Peyer's patch (tissue), 4 donors: Measurements from ENCODE around the gene SLC25A48. TPM values are rescaled to one million over a fixed set of nuclear protein-coding genes. Genes with fewer than 3 reads are reported as not detected.
"Not testable (repeated sequence)": the region's sequence is repeated elsewhere in the genome, so short reads cannot be mapped to it uniquely, and the experiment has no call there.

Experiments
- DNase-seq, 3 donors: peaks; one replicate each; pipeline ENCODE4 v3.0.0-alpha.2; 2017 to 2019
- H3K27ac ChIP-seq, 4 donors: fragments of 200-600 bp; sonication (generic); one replicate each; pipeline ENCODE4 v1.5.1; 2016 to 2019
- H3K27me3 ChIP-seq, 2 donors: fragments of 200-600 bp; sonication (generic); one replicate each; pipeline ENCODE4 v1.5.1; 2019
- H3K36me3 ChIP-seq, 3 donors: fragments of 200-600 bp; sonication (generic); one replicate each; pipeline ENCODE4 v1.5.1; 2016 to 2019
- H3K4me1 ChIP-seq, 4 donors: fragments of 200-600 bp; sonication (generic); one replicate each; pipeline ENCODE4 v1.5.1; 2016 to 2019
- H3K4me3 ChIP-seq, 4 donors: fragments of 200-600 bp; sonication (generic); 1 replicate in 3 of 4; 2 replicates in 1 of 4; pipeline ENCODE4 v1.5.1; 2016 to 2019; ENCODE audit warnings: mild to moderate bottlenecking in 1 of 4
- H3K9me3 ChIP-seq, 4 donors: fragments of 200-600 bp; sonication (generic); one replicate each; pipeline ENCODE4 v1.5.1; 2016 to 2019; ENCODE audit warnings: mild to moderate bottlenecking in 1 of 4
- POLR2A ChIP-seq, 2 donors: fragments of 450-650 bp; IDR thresholded peaks; one replicate each; pipeline ENCODE4 v1.5.1; 2017; ENCODE audit warnings: antibody characterized with exemption in 2 of 2, mild to moderate bottlenecking in 2 of 2, moderate library complexity in 2 of 2
- total RNA-seq, 4 donors: library from RNA; depleted of rRNA; stranded (reverse); fragments of >200 nt; gene quantifications; one replicate each; pipeline ENCODE4 v1.1.0, GENCODE V29; 2016
- TF ChIP-seq, protein P1 (sequence below), 6 experiments: fragments of 450-650 bp in 4 of 6; fragments of 200-600 bp in 2 of 6; sonication (generic) in 1 of 6; IDR thresholded peaks; one replicate each; pipeline ENCODE4 v1.5.1; 2017 to 2019; ENCODE audit warnings: antibody characterized with exemption in 6 of 6, mild to moderate bottlenecking in 3 of 6, moderate library complexity in 1 of 6

The SLC25A48 gene
- total RNA-seq, 4 donors from 2014 or later = 8.3 to 11.6 (median 10.3) TPM

DNA sequence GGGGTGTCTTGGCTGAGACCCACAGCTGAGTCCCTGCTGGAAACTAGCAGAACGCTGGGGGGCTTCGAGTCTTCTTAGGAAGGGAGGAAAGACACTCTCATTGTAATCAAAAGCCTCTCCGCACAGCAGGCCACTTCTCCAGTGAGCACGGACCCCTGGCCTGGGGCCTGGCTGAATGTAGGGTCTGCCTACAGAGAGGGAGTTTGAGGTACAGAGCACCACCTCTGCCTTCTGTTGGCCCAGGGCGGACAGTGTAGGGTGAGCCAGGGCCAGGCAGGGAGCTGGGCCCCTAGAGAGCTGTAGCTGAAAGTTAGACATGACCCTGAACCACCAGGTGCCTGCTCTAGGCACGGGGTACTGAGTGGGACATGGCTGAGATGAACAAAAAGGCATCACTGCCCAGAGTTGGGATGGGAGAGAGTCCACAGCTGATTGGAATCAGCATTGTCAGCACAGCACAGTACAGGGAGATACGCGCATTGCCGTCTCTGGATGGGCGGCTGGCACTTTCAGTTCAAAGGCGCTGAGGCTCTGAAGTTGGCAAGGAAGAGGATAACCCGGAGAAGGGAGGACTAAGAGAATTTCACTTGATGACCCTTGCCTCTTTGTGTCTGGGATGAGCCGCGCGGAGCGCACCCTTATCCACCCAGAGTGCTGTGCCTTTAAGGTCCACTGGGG, 363 bp upstream of the SLC25A48 start:
- no peaks in the 10 kb centered on the region for H3K36me3 ChIP-seq
- H3K27me3 ChIP-seq = no peaks in the 10 kb centered on the region
- peak overlapping the region in 3 of 4 donors; percentile 20 to 66 (median 53) for H3K4me3 ChIP-seq
- TF ChIP-seq, protein P1, sequence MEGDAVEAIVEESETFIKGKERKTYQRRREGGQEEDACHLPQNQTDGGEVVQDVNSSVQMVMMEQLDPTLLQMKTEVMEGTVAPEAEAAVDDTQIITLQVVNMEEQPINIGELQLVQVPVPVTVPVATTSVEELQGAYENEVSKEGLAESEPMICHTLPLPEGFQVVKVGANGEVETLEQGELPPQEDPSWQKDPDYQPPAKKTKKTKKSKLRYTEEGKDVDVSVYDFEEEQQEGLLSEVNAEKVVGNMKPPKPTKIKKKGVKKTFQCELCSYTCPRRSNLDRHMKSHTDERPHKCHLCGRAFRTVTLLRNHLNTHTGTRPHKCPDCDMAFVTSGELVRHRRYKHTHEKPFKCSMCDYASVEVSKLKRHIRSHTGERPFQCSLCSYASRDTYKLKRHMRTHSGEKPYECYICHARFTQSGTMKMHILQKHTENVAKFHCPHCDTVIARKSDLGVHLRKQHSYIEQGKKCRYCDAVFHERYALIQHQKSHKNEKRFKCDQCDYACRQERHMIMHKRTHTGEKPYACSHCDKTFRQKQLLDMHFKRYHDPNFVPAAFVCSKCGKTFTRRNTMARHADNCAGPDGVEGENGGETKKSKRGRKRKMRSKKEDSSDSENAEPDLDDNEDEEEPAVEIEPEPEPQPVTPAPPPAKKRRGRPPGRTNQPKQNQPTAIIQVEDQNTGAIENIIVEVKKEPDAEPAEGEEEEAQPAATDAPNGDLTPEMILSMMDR (IDR thresholded peaks at IDR 0.05) = peak in 1 of 6 experiments; percentile 70
- no peak for TF ChIP-seq POLR2A (IDR thresholded peaks at IDR 0.05)
- DNase-seq = peak in 1 of 3 donors; percentile 73
- peaks cover 0 to 10% (median 0%) of the 10 kb centered on the region in 4 donors for H3K4me1 ChIP-seq
- H3K27ac ChIP-seq = peak overlapping the region in 3 of 4 donors; percentile 62 to 87 (median 67)
- H3K9me3 ChIP-seq = no peaks in the 10 kb centered on the region

DNA sequence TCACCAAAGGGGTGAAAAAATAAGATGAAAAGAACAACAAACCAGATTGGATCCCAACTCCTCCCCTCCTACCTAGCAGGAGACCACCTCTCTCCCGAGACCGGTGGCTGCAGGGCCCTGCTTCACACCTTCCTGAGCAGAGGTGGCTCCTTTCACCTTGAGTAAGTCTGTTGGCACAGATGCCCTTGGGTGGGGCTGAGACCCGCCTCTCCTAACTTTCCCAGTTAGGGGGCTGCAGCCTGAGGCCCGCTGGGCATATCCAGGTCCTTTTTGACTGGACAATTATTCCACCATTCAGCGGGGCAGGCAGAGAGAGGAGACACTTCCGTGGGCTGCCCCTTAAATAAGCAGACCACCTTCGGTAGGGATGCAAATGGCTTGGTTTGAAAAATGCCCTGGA, 1.3 kb downstream of the SLC25A48 start:
- Histone ChIP-seq H3K4me1 (peaks cover 0 to 10% (median 0%) of the 10 kb centered on the region in 4 donors), H3K27me3 (no peaks in the 10 kb centered on the region), H3K27ac (no peak overlapping the region), H3K9me3 (no peaks in the 10 kb centered on the region), H3K4me3 (no peak overlapping the region), H3K36me3 (no peaks in the 10 kb centered on the region)
- TF ChIP-seq POLR2A (IDR thresholded peaks at IDR 0.05) = no peak
- TF ChIP-seq, protein P1 (IDR thresholded peaks at IDR 0.05) = no peak
- DNase-seq = peak in 2 of 3 donors; percentile 23 to 38

DNA sequence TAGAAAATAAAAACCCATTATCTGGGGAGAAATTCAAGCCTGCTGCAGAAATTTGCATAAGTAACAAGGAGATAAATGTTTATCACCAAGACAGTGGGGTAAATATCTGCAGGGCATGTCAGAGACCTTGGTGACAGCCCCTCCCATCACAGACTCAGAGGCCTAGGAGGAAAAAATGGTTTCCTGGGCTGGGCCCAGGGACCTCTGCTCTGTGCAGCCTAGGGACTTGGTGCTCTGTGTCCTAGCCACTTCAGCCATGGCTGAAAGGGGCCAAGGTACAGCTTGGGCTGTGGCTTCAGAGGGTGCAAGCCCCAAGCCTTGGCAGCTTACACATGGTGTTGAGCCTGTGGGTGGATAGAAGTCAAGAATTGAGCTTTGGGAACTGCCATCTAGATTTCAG, 3.9 kb downstream of the SLC25A48 start:
- H3K27me3 ChIP-seq, H3K27ac ChIP-seq, H3K36me3 ChIP-seq, H3K4me3 ChIP-seq, H3K4me1 ChIP-seq, H3K9me3 ChIP-seq: not testable (repeated sequence)
- DNase-seq = peak in 2 of 3 donors; percentile 38 to 49

DNA sequence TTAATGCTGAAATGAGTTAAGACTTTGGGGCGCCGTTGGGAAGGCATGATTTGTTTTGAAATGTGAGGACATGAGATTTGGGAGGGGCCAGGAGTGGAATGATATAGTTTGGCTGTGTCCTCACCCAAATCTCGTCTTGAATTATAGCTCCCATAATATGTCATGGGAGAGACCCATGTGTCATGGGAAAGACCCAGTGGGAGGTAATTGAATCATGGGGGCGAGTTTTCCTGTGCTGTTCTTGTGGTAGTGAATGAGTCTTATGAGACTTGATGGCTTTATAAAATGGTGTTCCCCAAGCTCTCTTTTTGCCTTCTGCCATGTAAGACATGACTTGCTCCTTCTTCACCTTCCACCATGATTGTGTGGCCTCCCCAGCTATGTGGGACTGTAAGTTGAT, 5.1 kb downstream of the SLC25A48 start:
- H3K27ac ChIP-seq = peak overlapping the region in 1 of 4 donors; percentile 54
- H3K4me1 ChIP-seq = peaks cover 0 to 5% (median 0%) of the 10 kb centered on the region in 4 donors
- TF ChIP-seq, protein P1 (IDR thresholded peaks at IDR 0.05) = no peak
- TF ChIP-seq POLR2A (IDR thresholded peaks at IDR 0.05) = no peak
- H3K36me3 ChIP-seq = no peaks in the 10 kb centered on the region
- H3K4me3 ChIP-seq = no peak overlapping the region
- peak in 1 of 3 donors; percentile 43 for DNase-seq
- H3K27me3 ChIP-seq = no peaks in the 10 kb centered on the region
- no peaks in the 10 kb centered on the region for H3K9me3 ChIP-seq

DNA sequence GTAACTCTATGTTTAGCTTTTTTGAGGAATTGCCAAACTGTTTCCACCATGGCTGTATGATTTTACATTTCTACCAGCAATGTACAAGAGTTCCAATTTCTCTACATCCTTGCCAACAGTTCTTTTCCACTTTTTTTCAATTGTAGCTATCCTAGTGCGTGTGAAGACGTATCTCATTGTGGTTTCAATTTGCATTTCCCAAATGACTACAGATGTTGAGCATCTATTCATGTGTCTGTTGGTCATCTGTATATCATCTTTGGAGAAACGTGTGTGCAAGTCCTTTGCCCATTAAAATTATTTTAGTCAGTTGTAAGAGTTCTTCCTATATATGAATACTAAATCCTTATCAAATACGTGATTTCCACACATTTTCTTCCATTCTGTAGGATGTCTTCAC, 6.5 kb downstream of the SLC25A48 start:
- Histone ChIP-seq H3K27ac (no peak overlapping the region), H3K9me3 (no peaks in the 10 kb centered on the region), H3K4me1 (peaks cover 0 to 1% (median 0%) of the 10 kb centered on the region in 4 donors), H3K4me3 (no peak overlapping the region), H3K36me3 (no peaks in the 10 kb centered on the region), H3K27me3 (no peaks in the 10 kb centered on the region)
- TF ChIP-seq POLR2A (IDR thresholded peaks at IDR 0.05) = no peak
- TF ChIP-seq, protein P1 (IDR thresholded peaks at IDR 0.05) = no peak
- DNase-seq = no peak

DNA sequence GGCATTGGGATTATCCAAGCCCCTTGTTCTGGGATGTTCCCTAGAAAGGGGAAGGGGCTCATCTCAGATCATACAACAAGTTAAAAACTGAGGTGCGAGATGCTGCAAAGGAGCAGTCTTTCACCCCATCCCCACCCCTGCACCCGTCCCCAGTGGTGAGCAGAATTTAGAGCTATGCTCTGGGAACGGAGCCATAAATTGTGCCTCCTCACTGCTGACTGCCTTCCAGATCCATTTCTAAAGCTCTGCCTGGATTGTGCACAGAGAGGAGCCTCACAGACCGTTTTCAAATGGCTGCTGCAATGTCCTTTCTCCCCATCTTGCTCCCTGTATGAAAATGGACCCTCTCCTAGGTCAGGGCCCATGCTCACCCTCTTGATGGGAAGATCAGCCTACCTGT, 8.3 kb downstream of the SLC25A48 start:
- no peak overlapping the region for H3K27ac ChIP-seq

More for the DNA sequence above, 8.3 kb downstream of the SLC25A48 start:
- Histone ChIP-seq H3K4me1 (no peaks in the 10 kb centered on the region), H3K9me3 (no peaks in the 10 kb centered on the region), H3K27me3 (no peaks in the 10 kb centered on the region), H3K4me3 (no peak overlapping the region), H3K36me3 (no peaks in the 10 kb centered on the region)
- no peak for TF ChIP-seq POLR2A (IDR thresholded peaks at IDR 0.05)
- TF ChIP-seq, protein P1 (IDR thresholded peaks at IDR 0.05) = no peak
- peak in 1 of 3 donors; percentile 15 for DNase-seq
